GM12872 (cell line): ENCODE results near the gene STKLD1.

Experiments
- CTCF ChIP-seq: IDR thresholded peaks from 3 replicates; pipeline ENCODE4 v1.5.1; 2011; ENCODE audit warnings: low read depth, mild to moderate bottlenecking, low read length, moderate library complexity; ENCODE audit not compliant: insufficient read depth

Gene STKLD1

DNA sequence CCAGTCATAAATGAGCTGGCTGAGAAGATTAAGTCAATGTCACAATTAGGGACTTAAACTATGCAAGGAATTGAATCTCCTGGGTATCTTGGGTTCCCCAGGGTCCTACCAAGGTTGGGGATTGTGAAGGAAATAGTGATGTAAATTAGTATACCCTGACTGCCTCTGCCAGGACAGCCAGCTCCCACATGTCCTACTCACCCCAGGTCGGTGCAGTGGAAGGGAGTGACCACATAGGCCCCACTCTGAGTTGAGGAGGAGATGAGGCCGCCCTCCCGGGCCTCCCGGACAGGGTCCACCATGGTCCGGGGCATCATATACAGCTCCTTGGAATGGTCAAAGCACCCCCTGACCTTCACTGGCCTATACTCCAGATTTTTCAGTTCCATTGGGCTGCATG lies 22.6 kb upstream of the STKLD1 start:
- no peak for TF ChIP-seq CTCF

DNA sequence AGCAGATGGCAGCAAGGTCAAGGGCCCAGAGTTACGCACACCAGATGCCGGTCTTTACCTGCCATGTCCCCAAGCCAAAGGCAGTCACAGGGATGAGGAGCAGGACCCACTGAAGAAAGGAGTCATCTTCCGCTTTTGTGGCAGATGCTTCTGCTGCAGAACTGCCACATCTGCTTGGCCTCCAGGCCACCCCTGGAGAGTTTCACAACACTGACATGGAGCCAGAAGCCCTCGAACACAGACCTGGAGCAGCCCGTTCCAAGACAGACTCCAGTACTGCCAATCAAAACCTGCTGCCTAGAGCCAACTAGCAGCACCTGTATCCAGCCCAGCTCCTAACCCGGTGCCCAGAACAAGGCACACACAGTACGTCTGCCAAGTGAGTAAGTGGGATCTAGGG lies 21.4 kb upstream of the STKLD1 start:
- no peak for TF ChIP-seq CTCF

GRCh38 chr9:133355881-133356357 lies 20.2 kb upstream of the STKLD1 start:
- TF ChIP-seq CTCF = no peak

DNA sequence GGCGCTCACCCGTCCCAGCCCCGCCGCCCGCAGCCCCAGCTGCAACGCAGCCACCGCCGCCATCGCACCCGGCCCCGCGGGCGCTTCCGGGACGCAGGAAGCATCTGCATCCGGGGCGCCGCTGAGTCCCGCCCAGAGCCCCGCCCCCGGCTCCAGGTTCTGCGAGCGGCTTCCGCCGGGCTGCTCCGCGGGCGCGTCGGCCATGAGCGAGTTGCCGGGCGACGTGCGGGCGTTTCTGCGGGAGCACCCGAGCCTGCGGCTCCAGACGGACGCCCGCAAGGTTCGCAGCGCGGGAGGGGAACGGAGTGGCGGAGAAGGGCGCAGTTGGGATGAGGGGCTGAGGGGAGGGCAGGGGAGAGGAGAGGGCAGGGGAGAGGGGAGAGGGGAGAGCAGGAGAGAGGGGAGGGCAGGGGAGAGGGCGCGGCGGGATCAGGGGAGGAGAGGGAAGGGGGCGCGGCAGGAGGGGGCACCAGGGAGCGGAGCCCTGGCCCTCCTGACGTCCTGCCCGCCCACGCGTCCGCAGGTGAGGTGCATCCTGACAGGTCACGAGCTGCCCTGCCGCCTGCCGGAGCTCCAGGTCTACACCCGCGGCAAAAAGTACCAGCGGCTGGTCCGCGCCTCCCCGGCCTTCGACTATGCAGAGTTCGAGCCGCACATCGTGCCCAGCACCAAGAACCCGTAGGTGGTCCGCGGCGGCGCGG lies 19.6 kb upstream of the STKLD1 start, which contains the start of the genes SURF1 and SURF2:
Gene SURF1, minus strand, starts transcription at position 97 of the 701 bp plus-strand sequence. Its CDS starts 34 bp downstream, at position 63.
Gene SURF2, plus strand, starts transcription at position 160 of the 701 bp plus-strand sequence. Its CDS starts 43 bp downstream, at position 203.
- TF ChIP-seq CTCF = no peak

DNA sequence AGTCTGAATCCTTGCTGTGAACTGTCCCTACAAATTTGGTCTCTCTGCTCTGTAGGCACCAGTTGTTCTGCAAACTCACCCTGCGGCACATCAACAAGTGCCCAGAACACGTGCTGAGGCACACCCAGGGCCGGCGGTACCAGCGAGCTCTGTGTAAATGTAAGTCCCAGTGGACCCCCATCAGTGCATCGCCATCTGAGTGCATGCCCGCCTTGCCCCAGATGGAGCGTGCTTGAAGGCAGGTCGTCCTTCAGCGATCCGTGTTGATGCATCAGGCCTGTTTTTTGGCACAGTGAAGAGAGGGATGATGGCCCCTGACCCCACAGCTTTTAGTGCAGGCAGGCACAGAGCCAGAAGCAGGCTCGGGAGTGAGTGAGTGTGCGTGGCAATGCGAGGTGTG lies 18.5 kb upstream of the STKLD1 start:
- TF ChIP-seq CTCF = no peak

DNA sequence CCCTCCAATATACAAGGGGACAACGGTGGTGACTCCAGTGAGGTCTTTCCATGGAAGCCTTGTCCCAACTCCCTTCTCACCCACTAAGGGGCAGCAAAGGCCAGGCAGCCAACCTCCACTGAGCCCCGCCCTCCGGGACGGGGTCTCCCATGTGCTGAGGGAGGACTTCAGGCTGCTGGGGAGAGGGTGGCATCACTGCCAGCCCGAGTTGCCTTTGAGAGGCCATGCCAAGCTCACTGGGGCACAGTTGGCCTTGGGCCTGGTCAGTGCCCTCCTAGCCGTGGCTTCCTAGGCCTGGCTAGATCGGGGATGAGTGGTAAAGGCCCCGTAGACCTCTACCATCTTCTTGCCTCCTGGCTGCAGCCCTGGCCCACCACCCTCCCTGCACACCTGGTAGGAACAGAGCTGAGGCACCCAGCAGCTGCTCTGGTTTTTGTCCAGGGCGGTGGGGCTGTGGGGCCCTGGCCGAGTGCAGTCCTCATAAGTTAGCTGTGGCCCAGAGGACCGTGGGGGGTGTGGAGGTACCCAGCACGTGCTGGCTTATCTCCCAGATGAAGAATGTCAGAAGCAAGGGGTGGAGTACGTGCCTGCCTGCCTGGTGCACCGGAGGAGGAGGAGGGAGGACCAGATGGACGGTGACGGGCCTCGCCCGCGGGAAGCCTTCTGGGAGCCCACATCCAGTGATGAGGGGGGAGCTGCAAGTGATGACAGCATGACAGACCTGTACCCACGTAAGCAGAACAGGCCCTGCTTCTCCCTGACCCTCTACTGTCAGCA lies 16.6 kb upstream of the STKLD1 start:
- peak; percentile 18; the same call in 1 of the 3 replicates for TF ChIP-seq CTCF
